ENCODE data around the gene LRMDA.

GRCh38 chr10:75651417-75651816 lies 220.0 kb downstream of the LRMDA start:
- TF ChIP-seq POLR2A (IDR thresholded peaks at IDR 0.05) (no peak), CTCF (IDR thresholded peaks at IDR 0.05) (no peak), EP300 (IDR thresholded peaks at IDR 0.05) (no peak)

Data from tibial nerve (tissue), 4 donors.